ENCODE measurements around the gene CD63. TPM values are rescaled to one million over a fixed set of nuclear protein-coding genes. Genes with fewer than 3 reads are reported as not detected.

Gene CD63
- total RNA-seq, 1 experiment from 2014 or later: 581 TPM

DNA sequence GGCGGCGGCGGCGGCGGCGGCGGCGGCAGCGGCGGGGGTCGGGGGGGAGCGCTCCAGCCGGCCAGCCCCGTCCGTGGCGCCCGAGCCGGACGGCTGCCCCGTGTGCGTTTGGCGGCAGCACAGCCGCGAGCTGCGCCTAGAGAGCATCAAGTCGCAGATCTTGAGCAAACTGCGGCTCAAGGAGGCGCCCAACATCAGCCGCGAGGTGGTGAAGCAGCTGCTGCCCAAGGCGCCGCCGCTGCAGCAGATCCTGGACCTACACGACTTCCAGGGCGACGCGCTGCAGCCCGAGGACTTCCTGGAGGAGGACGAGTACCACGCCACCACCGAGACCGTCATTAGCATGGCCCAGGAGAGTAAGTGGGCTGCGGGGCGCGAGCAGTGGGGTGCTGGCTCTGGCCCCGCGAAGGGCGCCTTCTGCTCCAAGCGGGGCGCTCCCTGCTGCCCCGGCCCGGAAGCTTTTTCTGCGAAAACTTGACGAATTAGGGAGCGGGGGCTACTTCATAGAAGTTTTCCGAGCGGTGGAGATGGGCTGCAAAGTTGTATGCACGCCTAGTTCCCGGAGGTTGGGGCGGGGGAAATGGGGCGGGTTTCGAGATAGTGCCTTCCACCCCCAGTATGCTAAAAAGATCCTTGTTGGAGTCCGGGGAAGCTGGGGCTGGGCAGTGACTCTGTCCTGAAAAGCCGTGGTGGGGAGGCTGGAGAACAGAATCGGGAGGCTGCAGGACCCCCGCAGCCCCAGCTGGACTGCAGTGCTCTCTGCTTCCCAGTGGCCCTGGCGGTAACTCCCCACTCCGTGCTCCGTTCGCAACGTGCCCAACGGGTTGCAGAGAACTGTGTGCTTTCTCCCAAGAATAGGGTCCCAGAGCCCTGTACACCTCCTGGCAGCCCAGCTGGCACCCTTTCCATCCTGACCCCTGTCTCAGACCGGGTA is 14.9 kb upstream of the CD63 start:
- H3K4me1 ChIP-seq (ENCODE audit: insufficient read depth, low read length): peaks cover 13% of the 10 kb centered on the region
- peaks cover 6% of the 10 kb centered on the region; the same call in 1 of the 2 replicates for H3K79me2 ChIP-seq (ENCODE audit: insufficient read depth, low read length)
- H3K23ac ChIP-seq (ENCODE audit: insufficient read length, low read depth, low read length): no peak overlapping the region
- Mint-ChIP-seq H3K36me3 (ENCODE audit: insufficient read depth in 1 of 3, low read depth in 3 of 3) (peaks cover 9 to 18% (median 16%) of the 10 kb centered on the region in 3 experiments; a peak in 6 of 7 replicates), H3K27ac (peak overlapping the region; percentile 94 to 95 (median 95)), H3K9me3 (no peaks in the 10 kb centered on the region), H3K4me3 (peak overlapping the region; percentile 96 to 97), H3K27me3 (ENCODE audit: low read depth) (peaks cover 8% of the 10 kb centered on the region), H3K4me1 (peaks cover 47 to 53% of the 10 kb centered on the region in 2 experiments)
- no peak overlapping the region for H2AK5ac ChIP-seq (ENCODE audit: insufficient read length, low read length)
- peaks cover 29% of the 10 kb centered on the region for H3K23me2 ChIP-seq (ENCODE audit: insufficient read length, low read depth, low read length, poor library complexity, severe bottlenecking)
- H3K4me2 ChIP-seq (ENCODE audit: insufficient read depth, insufficient read length, low read length): peak overlapping the region; percentile 72
- no peak overlapping the region for H4K5ac ChIP-seq (ENCODE audit: insufficient read length, low read depth, low read length)
- no CpG with 5 or more reads among the region's 73 CpGs for WGBS (ENCODE audit: extremely low coverage, insufficient read length, low lambda C conversion rate)
- H3K4ac ChIP-seq (ENCODE audit: low read depth, low read length): no peak overlapping the region
- H2BK5ac ChIP-seq (ENCODE audit: insufficient read length, low read length): no peak overlapping the region
- H3K14ac ChIP-seq (ENCODE audit: insufficient read depth, low read length): peak overlapping the region; percentile 49; the same call in 1 of the 2 replicates
- no peak overlapping the region for H4K91ac ChIP-seq (ENCODE audit: insufficient read length, low read depth, low read length)
- H3T11ph ChIP-seq (ENCODE audit: low read length): no peak overlapping the region
- H3K9me3 ChIP-seq (ENCODE audit: control insufficient read depth, low read depth, low read length): no peaks in the 10 kb centered on the region
- peak; percentile 81 for DNase-seq
- H2BK20ac ChIP-seq (ENCODE audit: low read depth, low read length, poor library complexity, severe bottlenecking): no peak overlapping the region
- H2AFZ ChIP-seq (ENCODE audit: low read length): no peak overlapping the region
- H3K9ac ChIP-seq (ENCODE audit: extremely low read depth, insufficient read length, low read length): peak overlapping the region; percentile 31
- H3K27me3 ChIP-seq (ENCODE audit: insufficient read depth, low read length): no peaks in the 10 kb centered on the region
- H3K56ac ChIP-seq (ENCODE audit: insufficient read length, low read depth, low read length): no peak overlapping the region
- TF ChIP-seq, protein P1, sequence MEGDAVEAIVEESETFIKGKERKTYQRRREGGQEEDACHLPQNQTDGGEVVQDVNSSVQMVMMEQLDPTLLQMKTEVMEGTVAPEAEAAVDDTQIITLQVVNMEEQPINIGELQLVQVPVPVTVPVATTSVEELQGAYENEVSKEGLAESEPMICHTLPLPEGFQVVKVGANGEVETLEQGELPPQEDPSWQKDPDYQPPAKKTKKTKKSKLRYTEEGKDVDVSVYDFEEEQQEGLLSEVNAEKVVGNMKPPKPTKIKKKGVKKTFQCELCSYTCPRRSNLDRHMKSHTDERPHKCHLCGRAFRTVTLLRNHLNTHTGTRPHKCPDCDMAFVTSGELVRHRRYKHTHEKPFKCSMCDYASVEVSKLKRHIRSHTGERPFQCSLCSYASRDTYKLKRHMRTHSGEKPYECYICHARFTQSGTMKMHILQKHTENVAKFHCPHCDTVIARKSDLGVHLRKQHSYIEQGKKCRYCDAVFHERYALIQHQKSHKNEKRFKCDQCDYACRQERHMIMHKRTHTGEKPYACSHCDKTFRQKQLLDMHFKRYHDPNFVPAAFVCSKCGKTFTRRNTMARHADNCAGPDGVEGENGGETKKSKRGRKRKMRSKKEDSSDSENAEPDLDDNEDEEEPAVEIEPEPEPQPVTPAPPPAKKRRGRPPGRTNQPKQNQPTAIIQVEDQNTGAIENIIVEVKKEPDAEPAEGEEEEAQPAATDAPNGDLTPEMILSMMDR (conservative IDR thresholded peaks at IDR 0.05): no peak
- H4K8ac ChIP-seq (replicated peaks; ENCODE audit: insufficient read length, low read depth, low read length): no peak overlapping the region
- H3K79me1 ChIP-seq (ENCODE audit: insufficient read depth, low read depth, low read length, poor library complexity, severe bottlenecking): peaks cover 3% of the 10 kb centered on the region
- H2BK12ac ChIP-seq (ENCODE audit: insufficient read length, low read depth, low read length): no peak overlapping the region
- no peak overlapping the region for H3K27ac ChIP-seq (ENCODE audit: insufficient read length, low read depth, low read length)
- H3K18ac ChIP-seq (ENCODE audit: insufficient read length, low read depth, low read length): peak overlapping the region; percentile 56
- H4K20me1 ChIP-seq (ENCODE audit: control insufficient read depth, insufficient read depth, insufficient read length): no peaks in the 10 kb centered on the region
- no peak overlapping the region for H2BK120ac ChIP-seq (ENCODE audit: low read depth, low read length, poor library complexity, severe bottlenecking)
- no peak overlapping the region for H2BK15ac ChIP-seq (ENCODE audit: low read depth, low read length)

All from H9 (cell line).